Fibroblast of lung (primary cell): ENCODE measurements around the gene CELF2. TPM values are rescaled to one million over a fixed set of nuclear protein-coding genes. Genes with fewer than 3 reads are reported as not detected.

Experiments
- DNase-seq, 2 donors: peaks; one replicate each; pipeline versions ENCODE4 v3.0.0 to v3.0.0-alpha.2; 2010; ENCODE audit warnings: low read depth in 2 of 2
- H2AFZ ChIP-seq: 2 replicates; pipeline ENCODE4 v1.5.1; 2012; ENCODE audit warnings: low read length, control low read depth, inconsistent platforms
- H3K27ac ChIP-seq: 2 replicates; pipeline ENCODE4 v1.5.1; 2011; ENCODE audit warnings: low read length, control low read depth; ENCODE audit not compliant: insufficient read depth
- H3K27me3 ChIP-seq: 2 replicates; pipeline ENCODE4 v1.5.1; 2011; ENCODE audit warnings: mild to moderate bottlenecking, low read length; ENCODE audit not compliant: control insufficient read depth, insufficient read depth
- H3K36me3 ChIP-seq: 2 replicates; pipeline ENCODE4 v1.5.1; 2011; ENCODE audit warnings: low read length; ENCODE audit not compliant: control insufficient read depth, insufficient read depth
- H3K4me1 ChIP-seq: 2 replicates; pipeline ENCODE4 v1.5.1; 2011; ENCODE audit warnings: low read length; ENCODE audit not compliant: control insufficient read depth, insufficient read depth; ENCODE audit errors: extremely low read depth
- H3K4me2 ChIP-seq: 2 replicates; pipeline ENCODE4 v1.5.1; 2011; ENCODE audit warnings: low read length, control low read depth; ENCODE audit not compliant: insufficient read depth; ENCODE audit errors: extremely low read depth
- H3K4me3 ChIP-seq, 4 experiments: fragments of 200-600 bp in 1 of 4; sonication (generic) in 1 of 4; replicated peaks in 1 of 4; 2 replicates each; pipeline ENCODE4 v1.5.1; 2011 to 2016; ENCODE audit warnings: low read length in 4 of 4, low read depth in 3 of 4, mild to moderate bottlenecking in 3 of 4, control low read depth in 2 of 4, inconsistent platforms in 1 of 4, mixed read lengths in 1 of 4; ENCODE audit not compliant: insufficient read depth in 1 of 4; ENCODE audit errors: control extremely low read depth in 1 of 4
- H3K79me2 ChIP-seq: 2 replicates; pipeline ENCODE4 v1.5.1; 2012; ENCODE audit warnings: mild to moderate bottlenecking, low read length, inconsistent platforms; ENCODE audit not compliant: control insufficient read depth, insufficient read depth
- H3K9ac ChIP-seq: 2 replicates; pipeline ENCODE4 v1.5.1; 2011; ENCODE audit warnings: mild to moderate bottlenecking, low read length, control low read depth; ENCODE audit not compliant: insufficient read depth
- H3K9me3 ChIP-seq: 2 replicates; pipeline ENCODE4 v1.5.1; 2012; ENCODE audit warnings: low read depth, low read length; ENCODE audit not compliant: control insufficient read depth, insufficient read depth
- H4K20me1 ChIP-seq: 2 replicates; pipeline ENCODE4 v1.5.1; 2011; ENCODE audit warnings: low read length; ENCODE audit not compliant: control insufficient read depth, insufficient read depth; ENCODE audit errors: extremely low read depth
- EZH2 ChIP-seq: IDR thresholded peaks from 2 replicates; pipeline ENCODE4 v1.5.1; 2012; ENCODE audit warnings: low read length, control low read depth, mild to moderate bottlenecking; ENCODE audit errors: missing control alignments
- polyA plus RNA-seq, 2 donors: library from polyadenylated mRNA; depleted of rRNA in 1 of 2; stranded (reverse) in 1 of 2; unstranded in 1 of 2; fragments of >200 nt; gene quantifications; 2 replicates each; pipeline ENCODE4 v1.2.1, GENCODE V29; 2011 to 2012; ENCODE audit warnings: missing spikeins in 1 of 2
- total RNA-seq: library from RNA; depleted of rRNA; stranded (reverse); fragments of >200 nt; gene quantifications from 2 replicates; pipeline ENCODE4 v1.2.1, GENCODE V29; 2014
- TF ChIP-seq, protein P1 (sequence below), 2 donors: IDR thresholded peaks in 1 of 2; conservative IDR thresholded peaks in 1 of 2; 1 replicate in 1 of 2; 2 replicates in 1 of 2; pipeline ENCODE4 v1.5.1; 2011 to 2012; ENCODE audit warnings: low read length in 2 of 2, control low read depth in 1 of 2, inconsistent platforms in 1 of 2, low read depth in 1 of 2, mild to moderate bottlenecking in 1 of 2

CELF2 gene
- total and polyA plus RNA-seq, 2 donors (not counting 1 experiment from before 2014, with no cell fraction given): 16.9 to 25.1 TPM

DNA sequence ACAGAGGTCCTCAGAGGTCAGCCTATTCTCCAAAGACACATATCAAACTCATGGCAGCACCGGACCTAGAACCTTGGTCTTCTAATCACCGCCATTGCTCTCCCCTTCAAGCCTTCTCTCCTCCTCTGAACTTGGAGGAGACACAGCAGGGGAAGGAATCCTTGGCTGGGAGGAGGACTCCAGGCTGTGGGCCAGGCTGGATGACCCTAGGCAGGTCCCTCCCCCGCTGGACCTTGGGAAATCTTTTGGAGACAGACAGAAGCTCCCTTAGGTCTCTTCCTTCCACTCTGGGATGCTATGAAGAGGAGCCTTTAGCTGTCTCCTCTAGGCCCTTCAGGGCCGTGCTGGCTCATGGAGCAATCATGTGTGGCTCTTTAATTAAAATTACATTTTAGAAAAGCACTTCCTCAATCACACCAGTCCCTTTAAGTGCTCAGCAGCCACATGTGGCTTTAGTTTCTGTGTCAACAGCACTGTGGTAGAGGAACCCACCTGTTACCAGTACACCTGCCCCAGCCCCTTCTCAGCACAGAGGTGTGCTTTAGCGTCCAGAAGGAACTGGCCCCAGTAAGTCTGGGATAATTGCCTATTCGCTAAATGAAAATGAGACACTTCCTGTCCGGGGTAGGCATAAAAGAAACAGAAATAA, 238.2 kb downstream of the CELF2 start:
- Histone ChIP-seq H3K4me1 (no peaks in the 10 kb centered on the region), H3K27ac (no peak overlapping the region), H3K9me3 (no peaks in the 10 kb centered on the region), H3K4me2 (no peak overlapping the region), H3K79me2 (no peaks in the 10 kb centered on the region), H3K9ac (no peak overlapping the region), H3K4me3 (no peak overlapping the region), H2AFZ (no peak overlapping the region), H3K27me3 (no peaks in the 10 kb centered on the region), H4K20me1 (no peaks in the 10 kb centered on the region), H3K36me3 (no peaks in the 10 kb centered on the region)
- no peak for DNase-seq
- TF ChIP-seq, protein P1, sequence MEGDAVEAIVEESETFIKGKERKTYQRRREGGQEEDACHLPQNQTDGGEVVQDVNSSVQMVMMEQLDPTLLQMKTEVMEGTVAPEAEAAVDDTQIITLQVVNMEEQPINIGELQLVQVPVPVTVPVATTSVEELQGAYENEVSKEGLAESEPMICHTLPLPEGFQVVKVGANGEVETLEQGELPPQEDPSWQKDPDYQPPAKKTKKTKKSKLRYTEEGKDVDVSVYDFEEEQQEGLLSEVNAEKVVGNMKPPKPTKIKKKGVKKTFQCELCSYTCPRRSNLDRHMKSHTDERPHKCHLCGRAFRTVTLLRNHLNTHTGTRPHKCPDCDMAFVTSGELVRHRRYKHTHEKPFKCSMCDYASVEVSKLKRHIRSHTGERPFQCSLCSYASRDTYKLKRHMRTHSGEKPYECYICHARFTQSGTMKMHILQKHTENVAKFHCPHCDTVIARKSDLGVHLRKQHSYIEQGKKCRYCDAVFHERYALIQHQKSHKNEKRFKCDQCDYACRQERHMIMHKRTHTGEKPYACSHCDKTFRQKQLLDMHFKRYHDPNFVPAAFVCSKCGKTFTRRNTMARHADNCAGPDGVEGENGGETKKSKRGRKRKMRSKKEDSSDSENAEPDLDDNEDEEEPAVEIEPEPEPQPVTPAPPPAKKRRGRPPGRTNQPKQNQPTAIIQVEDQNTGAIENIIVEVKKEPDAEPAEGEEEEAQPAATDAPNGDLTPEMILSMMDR (conservative IDR thresholded peaks at IDR 0.05 in 1 of 2, IDR thresholded peaks at IDR 0.05 in 1 of 2; ENCODE audit: low read depth in 1 of 2, low read length in 2 of 2): no peak
- no peak for TF ChIP-seq EZH2

DNA sequence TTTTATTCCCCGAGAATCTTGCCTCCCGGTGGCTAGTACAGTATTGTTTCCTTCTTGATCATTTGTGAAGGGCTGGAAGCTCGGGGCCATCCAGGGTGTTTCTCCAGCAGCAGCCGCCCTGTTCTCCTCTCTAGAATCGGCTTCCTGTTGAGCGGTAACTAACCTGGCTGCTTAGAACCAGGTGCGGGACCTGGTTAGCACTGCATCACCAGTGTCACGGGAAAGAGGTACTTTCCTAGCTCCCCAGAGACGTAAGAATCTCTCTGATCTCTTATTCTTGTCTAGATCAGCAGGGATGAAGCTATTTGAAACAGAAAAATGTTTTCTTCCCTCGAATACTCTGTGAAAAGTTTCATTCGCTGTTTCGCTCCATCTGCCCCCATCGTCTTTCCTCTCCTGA, 239.2 kb downstream of the CELF2 start:
- no peak for TF ChIP-seq EZH2
- TF ChIP-seq, protein P1 (conservative IDR thresholded peaks at IDR 0.05 in 1 of 2, IDR thresholded peaks at IDR 0.05 in 1 of 2; ENCODE audit: low read depth in 1 of 2, low read length in 2 of 2): no peak
- Histone ChIP-seq H3K27ac (no peak overlapping the region), H3K9ac (no peak overlapping the region), H3K4me1 (no peaks in the 10 kb centered on the region), H3K4me2 (no peak overlapping the region), H3K27me3 (no peaks in the 10 kb centered on the region), H3K9me3 (no peaks in the 10 kb centered on the region), H4K20me1 (no peaks in the 10 kb centered on the region), H3K4me3 (no peak overlapping the region), H3K79me2 (no peaks in the 10 kb centered on the region), H2AFZ (no peak overlapping the region), H3K36me3 (no peaks in the 10 kb centered on the region)
- no peak for DNase-seq

DNA sequence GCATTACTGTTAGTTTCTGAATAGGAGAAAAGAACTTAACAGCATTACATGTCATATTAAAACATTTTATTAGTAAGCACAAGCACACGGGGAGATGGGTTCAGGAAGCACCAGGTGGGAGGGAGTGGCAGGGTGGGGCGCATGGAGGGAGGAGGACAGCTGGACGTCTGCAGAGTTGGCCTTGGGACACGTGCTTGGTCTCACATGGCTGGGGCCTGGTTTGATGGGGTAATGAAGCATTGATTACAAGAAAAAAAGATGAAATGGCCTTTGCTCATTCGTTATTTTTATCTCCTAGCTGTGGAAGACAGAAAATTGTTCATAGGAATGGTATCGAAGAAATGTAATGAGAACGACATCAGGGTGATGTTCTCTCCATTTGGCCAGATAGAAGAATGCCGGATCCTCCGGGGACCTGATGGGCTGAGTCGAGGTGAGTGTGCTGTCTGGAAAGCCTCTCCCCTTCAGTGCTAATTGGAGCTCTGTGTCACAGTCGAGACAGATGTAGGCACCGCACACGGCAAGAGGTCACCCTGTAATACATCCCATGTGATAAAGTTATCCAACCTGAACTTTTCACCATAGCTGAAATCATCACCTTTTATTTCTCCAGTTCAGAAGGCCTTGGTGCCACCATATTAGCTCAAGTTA, 239.9 kb downstream of the CELF2 start:
- no peak for DNase-seq
- H3K9ac ChIP-seq: no peak overlapping the region
- no peaks in the 10 kb centered on the region for H3K79me2 ChIP-seq
- H2AFZ ChIP-seq: no peak overlapping the region
- H3K27ac ChIP-seq: no peak overlapping the region
- H3K9me3 ChIP-seq: no peaks in the 10 kb centered on the region
- H3K4me1 ChIP-seq: no peaks in the 10 kb centered on the region
- H3K4me2 ChIP-seq: no peak overlapping the region
- no peaks in the 10 kb centered on the region for H3K36me3 ChIP-seq
- no peaks in the 10 kb centered on the region for H4K20me1 ChIP-seq
- TF ChIP-seq EZH2: no peak
- TF ChIP-seq, protein P1 (conservative IDR thresholded peaks at IDR 0.05 in 1 of 2, IDR thresholded peaks at IDR 0.05 in 1 of 2; ENCODE audit: low read depth in 1 of 2, low read length in 2 of 2): no peak
- no peak overlapping the region for H3K4me3 ChIP-seq
- H3K27me3 ChIP-seq: no peaks in the 10 kb centered on the region
